IPS-15b (cell line): ENCODE results near the gene FCER2.
A peak's percentile ranks its signal among the peaks of the same experiment; 100 is the strongest.

Experiments
- H3K27me3 ChIP-seq: one replicate; pipeline ENCODE4 v1.6.1; 2013; ENCODE audit warnings: low read length; ENCODE audit not compliant: control insufficient read depth, insufficient read depth
- H3K36me3 ChIP-seq: one replicate; pipeline ENCODE4 v1.6.1; 2013; ENCODE audit warnings: low read length; ENCODE audit not compliant: control insufficient read depth, insufficient read depth
- H3K4me1 ChIP-seq: one replicate; pipeline ENCODE4 v1.6.1; 2013; ENCODE audit warnings: mild to moderate bottlenecking, low read length; ENCODE audit not compliant: control insufficient read depth, insufficient read depth
- H3K4me3 ChIP-seq: one replicate; pipeline ENCODE4 v1.5.1; 2013; ENCODE audit warnings: low read depth, low read length
- H3K9ac ChIP-seq: one replicate; pipeline ENCODE4 v1.6.1; 2013; ENCODE audit warnings: low read depth, mild to moderate bottlenecking, low read length
- H3K9me3 ChIP-seq: one replicate; pipeline ENCODE4 v1.6.1; 2013; ENCODE audit warnings: mild to moderate bottlenecking, low read length; ENCODE audit not compliant: control insufficient read depth, insufficient read depth

The FCER2 gene

DNA sequence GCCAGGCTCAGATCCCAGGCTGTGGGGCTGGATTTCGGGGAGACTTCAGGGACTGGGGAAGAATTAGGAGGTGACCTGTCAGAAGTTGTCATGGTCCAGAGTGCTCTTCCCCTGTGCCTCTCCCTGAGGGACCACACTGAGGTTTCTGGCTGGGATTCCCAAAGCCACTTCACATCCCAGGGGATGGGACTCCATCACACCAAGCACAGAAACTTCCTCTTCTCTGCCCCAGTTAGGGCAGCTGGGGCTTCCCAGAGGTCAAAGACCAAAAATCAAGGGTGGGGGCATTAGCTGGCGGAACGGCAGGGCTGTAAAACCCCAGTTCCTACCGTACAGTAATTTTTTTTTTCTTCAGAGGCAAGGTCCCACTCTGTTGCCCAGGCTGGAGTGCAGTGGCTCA, 7.4 kb downstream of the FCER2 start:
- H3K9me3 ChIP-seq: no peaks in the 10 kb centered on the region
- peaks cover 7% of the 10 kb centered on the region for H3K4me1 ChIP-seq
- peaks cover 8% of the 10 kb centered on the region for H3K27me3 ChIP-seq
- H3K36me3 ChIP-seq: no peaks in the 10 kb centered on the region
- H3K4me3 ChIP-seq: no peak overlapping the region
- no peak overlapping the region for H3K9ac ChIP-seq

DNA sequence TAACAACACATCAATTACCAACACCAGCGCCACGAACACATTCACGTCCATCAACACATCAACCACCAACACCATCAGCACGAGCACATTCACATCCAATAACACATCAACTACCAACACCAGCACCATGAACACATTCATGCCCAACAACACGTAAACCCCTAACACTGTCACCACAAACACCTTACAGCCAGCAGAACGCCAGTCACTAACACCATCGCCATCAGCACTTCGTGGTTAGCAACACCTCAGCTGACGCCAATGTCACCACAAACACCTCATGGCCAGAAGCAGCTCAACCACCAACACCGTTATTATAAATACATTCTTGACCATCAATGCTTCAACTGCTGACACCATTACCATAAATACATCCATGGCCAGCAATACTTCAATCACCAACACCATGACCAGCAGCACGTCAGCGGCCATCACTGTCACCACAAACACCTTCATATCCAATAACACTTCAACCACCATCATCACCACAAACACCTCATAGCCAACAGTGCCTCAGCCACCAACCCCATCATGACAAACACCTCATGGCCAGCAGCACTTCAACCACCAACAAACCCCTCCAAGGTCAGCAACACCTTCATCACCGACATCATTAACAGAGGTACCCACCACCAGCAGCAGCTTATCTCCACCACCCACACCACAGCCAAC, 9.4 kb downstream of the FCER2 start:
- peaks cover 4% of the 10 kb centered on the region for H3K4me1 ChIP-seq
- no peaks in the 10 kb centered on the region for H3K9me3 ChIP-seq
- no peak overlapping the region for H3K9ac ChIP-seq
- H3K36me3 ChIP-seq: no peaks in the 10 kb centered on the region
- H3K4me3 ChIP-seq: no peak overlapping the region
- peaks cover 4% of the 10 kb centered on the region for H3K27me3 ChIP-seq

DNA sequence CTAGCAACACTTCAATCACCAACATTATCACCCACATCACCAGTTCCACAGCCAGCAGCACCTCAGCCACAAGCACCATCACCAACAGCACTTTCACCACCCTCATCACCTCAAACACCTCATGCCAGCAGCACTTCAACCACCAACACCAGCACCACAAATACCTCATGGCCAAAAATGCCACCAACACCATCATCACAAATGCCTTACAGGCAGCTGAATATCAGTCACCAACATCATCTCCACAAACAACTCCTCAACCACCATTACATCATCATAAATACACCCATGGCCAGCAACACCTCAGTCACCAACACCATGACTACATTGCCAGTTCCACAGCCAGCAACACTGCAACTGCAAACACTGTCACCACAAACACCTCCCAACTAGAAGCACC, 10.4 kb downstream of the FCER2 start:
- Histone ChIP-seq H3K9ac (no peak overlapping the region), H3K27me3 (peaks cover 4% of the 10 kb centered on the region), H3K4me1 (no peaks in the 10 kb centered on the region), H3K4me3 (no peak overlapping the region), H3K36me3 (no peaks in the 10 kb centered on the region), H3K9me3 (no peaks in the 10 kb centered on the region)

DNA sequence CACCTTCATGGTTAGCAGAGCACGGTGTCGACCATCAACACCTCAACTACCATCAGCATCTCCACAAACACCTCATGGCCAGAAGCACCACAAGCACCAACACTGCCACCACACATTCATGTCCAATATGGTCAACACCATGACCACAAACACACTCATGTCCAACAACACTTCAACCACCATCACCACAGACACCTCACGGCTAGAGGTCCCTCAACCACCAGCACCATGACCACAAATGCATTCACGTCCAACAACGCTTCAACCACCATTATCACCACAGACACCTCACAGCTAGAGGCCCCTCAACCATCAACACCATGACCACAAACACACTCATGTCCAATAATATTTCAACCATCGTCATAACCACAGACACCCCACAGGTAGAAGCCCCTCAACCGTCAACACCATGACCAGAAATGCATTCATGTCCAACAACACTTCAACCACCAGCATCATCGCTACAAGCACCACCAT, 11.1 kb downstream of the FCER2 start:
- H3K4me3 ChIP-seq: no peak overlapping the region
- no peak overlapping the region for H3K9ac ChIP-seq
- no peaks in the 10 kb centered on the region for H3K36me3 ChIP-seq
- H3K4me1 ChIP-seq: no peaks in the 10 kb centered on the region
- no peaks in the 10 kb centered on the region for H3K9me3 ChIP-seq
- H3K27me3 ChIP-seq: peaks cover 4% of the 10 kb centered on the region

DNA sequence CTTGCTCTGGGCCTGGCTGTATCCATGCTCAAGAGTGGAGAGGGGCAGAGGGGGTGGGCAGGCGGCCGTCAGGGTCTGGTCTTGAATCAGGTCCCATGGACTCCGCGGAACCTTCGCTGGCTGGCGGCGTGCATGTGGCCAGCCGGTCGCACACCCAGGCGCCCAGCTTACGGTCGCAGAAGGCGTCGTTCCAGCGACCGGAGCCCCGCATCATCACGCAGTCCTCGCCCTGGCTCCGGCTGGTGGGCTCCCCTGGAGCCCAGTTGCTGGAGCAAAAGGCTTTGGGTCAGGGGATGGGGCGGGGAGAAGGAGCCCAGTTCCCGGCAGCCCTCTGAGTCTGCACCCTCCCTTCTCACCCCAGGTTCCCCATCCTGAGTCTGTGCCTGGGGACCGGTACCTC, 12.8 kb downstream of the FCER2 start:
- no peaks in the 10 kb centered on the region for H3K36me3 ChIP-seq
- H3K27me3 ChIP-seq: peaks cover 2% of the 10 kb centered on the region
- H3K4me3 ChIP-seq: no peak overlapping the region
- H3K9me3 ChIP-seq: no peaks in the 10 kb centered on the region
- no peak overlapping the region for H3K9ac ChIP-seq
- peaks cover 5% of the 10 kb centered on the region for H3K4me1 ChIP-seq

DNA sequence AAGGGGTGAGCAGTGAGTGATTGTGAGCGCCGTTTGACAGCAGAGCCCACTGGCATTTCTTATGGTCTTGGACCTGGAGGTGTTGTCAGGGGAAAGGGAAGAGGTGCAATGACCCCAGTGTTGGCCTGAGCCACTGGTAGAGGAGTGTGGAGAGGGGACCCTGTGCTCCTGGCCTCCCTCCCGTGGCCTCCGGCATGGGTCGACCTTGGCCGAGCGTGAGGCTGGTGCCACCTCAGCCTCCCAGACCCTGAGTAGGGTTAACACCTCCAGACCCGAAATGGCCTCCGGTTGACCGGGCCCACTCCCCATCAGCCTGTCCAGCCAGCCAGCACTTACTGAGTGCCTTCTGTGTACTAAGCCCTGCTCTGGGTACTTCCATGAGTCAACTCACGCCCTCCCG, 14.8 kb downstream of the FCER2 start:
- Histone ChIP-seq H3K27me3 (peaks cover 2% of the 10 kb centered on the region), H3K9ac (no peak overlapping the region), H3K36me3 (peaks cover 12% of the 10 kb centered on the region), H3K4me3 (no peak overlapping the region), H3K4me1 (peaks cover 5% of the 10 kb centered on the region), H3K9me3 (no peaks in the 10 kb centered on the region)

DNA sequence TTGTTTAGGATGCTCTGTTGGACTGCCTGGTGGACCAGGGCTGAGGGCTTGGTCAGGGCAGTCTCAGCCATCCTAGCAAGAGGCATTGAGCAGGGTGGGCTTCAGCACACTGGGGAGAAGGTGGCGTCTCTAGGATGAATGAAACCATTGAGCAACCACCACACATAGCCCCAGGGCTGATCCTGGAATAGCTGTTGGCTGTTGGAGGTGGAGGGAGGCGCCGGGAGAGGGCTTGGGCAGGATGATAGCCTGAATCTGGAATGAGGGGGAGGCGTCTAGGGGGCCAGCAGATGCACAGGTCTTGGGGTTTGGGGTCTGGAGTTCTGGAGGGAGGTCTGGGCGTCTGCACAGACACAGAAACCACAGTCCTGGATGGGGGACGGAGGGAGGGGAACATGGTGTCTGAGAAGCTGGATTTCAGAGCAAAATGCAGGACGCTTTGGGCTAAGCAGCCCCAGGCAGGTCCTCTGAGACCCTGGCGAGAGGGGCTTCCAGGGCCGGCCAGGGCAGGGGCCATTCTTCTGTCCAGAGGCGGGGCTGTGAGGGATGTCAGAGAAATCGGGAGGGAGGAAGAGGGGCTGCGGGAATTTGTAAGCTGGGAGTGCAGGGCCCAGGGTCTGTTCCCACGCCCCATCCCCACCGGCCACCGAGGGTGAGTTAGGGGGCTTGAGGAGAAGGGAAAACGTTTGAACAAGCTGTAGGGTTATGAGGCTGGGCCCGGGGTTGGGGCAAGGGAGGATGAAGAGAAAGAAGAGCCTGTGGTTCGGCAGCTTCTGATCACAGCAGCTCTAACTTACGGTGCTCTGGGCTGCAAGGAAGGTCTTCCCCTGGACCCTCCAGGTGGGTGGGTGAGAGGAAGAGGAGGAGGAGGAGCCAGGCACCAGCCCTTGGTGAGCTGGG, 16.1 kb downstream of the FCER2 start:
- Histone ChIP-seq H3K9me3 (no peaks in the 10 kb centered on the region), H3K27me3 (no peaks in the 10 kb centered on the region), H3K4me1 (peaks cover 7% of the 10 kb centered on the region), H3K36me3 (peaks cover 12% of the 10 kb centered on the region), H3K4me3 (peak overlapping the region; percentile 43), H3K9ac (peak overlapping the region; percentile 26)

DNA sequence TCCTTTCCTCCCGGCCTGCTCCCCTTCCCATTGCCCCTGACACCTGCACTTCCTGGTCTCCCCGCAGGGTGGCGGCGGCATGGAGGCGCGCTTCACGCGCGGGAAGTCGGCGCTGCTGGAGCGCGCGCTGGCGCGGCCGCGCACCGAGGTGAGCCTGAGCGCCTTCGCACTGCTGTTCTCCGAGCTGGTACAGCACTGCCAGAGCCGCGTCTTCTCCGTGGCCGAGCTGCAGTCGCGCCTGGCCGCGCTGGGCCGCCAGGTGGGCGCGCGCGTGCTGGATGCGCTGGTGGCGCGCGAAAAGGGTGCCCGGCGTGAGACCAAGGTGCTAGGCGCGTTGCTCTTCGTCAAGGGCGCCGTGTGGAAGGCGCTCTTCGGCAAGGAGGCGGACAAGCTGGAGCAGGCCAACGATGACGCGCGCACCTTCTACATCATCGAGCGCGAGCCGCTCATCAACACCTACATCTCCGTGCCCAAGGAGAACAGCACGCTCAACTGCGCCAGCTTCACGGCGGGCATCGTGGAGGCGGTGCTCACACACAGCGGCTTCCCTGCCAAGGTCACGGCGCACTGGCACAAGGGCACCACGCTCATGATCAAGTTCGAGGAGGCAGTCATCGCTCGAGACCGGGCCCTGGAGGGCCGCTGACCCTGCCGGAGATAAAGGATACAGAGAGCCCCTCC, 19.6 kb downstream of the FCER2 start:
- peak overlapping the region; percentile 73 for H3K9ac ChIP-seq
- H3K27me3 ChIP-seq: peaks cover 2% of the 10 kb centered on the region
- H3K36me3 ChIP-seq: peaks cover 12% of the 10 kb centered on the region
- no peaks in the 10 kb centered on the region for H3K9me3 ChIP-seq
- peaks cover 7% of the 10 kb centered on the region for H3K4me1 ChIP-seq
- peak overlapping the region; percentile 82 for H3K4me3 ChIP-seq

DNA sequence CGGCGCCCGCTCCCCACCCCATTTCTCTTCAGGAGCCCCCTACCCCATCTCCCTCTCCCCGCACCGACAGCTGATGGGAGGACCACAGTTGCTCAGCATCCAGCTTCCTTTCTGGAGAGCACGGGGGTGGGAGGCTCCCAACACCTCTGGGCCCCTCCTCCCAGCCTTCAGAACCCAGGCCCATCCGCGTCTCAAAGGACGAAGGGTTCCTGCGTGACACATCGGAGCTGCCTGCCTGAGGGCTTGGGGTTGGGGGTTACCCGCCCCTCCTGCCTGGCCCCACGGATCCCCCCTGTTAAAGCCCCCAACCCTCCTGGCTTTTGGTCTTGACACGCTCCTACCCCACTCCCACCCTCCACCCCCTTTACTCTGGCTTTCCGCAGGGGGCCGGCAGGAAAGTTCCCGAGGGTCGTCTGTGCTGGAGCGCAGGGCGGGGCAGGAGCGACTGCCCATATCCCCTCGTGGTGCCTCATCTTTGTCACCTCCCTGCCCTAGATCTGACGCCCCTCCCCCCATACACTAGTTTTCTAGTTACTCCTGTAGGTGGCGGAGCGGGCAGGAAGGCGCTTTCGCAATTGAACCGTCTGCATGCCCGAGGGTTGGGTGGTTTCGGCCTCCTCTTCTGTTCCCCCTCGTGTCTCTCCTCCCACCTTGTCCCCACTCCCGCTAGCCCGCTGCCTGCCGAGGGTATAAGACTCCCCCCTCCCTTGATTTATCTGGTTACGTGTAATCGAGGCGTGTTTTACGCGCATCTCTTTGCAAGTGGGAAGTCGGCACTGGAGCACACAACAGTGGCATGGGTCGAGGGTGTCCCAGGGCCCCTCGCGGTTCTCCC, 20.4 kb downstream of the FCER2 start:
- peaks cover 5% of the 10 kb centered on the region for H3K27me3 ChIP-seq
- H3K4me1 ChIP-seq: peaks cover 7% of the 10 kb centered on the region
- H3K9me3 ChIP-seq: no peaks in the 10 kb centered on the region
- peak overlapping the region; percentile 82 for H3K4me3 ChIP-seq
- H3K36me3 ChIP-seq: peaks cover 12% of the 10 kb centered on the region
- peak overlapping the region; percentile 73 for H3K9ac ChIP-seq

DNA sequence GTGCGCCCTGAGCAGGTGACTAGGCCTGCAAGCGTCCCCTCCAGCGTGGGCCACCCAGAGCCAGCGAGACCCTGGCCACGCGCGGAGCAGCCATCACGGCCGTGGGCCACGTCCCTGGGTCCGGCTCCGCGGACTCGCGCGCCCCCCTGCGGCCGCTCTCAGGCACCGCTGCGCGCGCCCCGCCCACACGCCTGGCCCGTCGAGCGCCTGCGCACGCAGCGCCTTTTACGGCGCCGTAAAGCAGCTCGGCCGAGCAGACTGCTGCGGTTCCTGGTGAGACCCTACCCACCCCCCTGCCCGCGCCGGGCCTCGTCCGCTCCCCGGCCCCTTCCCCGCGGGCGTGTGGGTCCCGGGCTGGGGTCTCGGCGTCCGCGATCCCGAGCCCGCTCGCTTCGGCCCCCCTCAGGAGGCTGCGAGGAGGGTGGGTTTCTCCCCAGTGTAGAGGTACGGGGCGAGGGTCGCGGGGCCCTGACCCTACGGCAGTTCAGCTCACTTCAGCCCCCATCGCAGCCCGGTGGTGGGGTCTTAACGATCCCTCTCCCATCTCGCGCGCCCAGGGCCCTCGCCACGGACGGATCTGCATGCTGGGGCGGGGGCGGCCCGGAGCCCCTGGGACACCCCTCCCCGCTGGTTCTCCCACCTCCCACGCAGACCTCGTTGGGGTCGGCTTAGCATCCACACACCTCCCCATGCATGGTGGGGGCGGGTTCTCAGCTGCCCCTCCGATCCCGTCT, 21.2 kb downstream of the FCER2 start, which contains the start of gene TRAPPC5:
Gene TRAPPC5 (plus strand): TSS at position 228 of the 734 bp plus-strand sequence. CDS start 1,421 bp downstream, outside the sequence.
- Histone ChIP-seq H3K9ac (peak within 1 kb of the TSS; percentile 70), H3K4me3 (peak within 1 kb of the TSS; percentile 82), H3K27me3 (peaks cover 8% of the 10 kb centered on the region), H3K9me3 (no peaks in the 10 kb centered on the region), H3K36me3 (peaks cover 12% of the 10 kb centered on the region), H3K4me1 (peaks cover 7% of the 10 kb centered on the region)
